HEK293T (cell line): Measurements from ENCODE around the gene GBGT1.
"Not testable (repeated sequence)": the region's sequence is repeated elsewhere in the genome, so short reads cannot be mapped to it uniquely, and the experiment has no call there.

ENCODE experiments used
- ARNT ChIP-seq: fragments of 450-650 bp; IDR thresholded peaks from 2 replicates; pipeline ENCODE4 v1.6.1; 2017; ENCODE audit warnings: mild to moderate bottlenecking
- BHLHE40 ChIP-seq: fragments of 450-650 bp; IDR thresholded peaks from 2 replicates; pipeline ENCODE4 v1.6.1; 2016; ENCODE audit warnings: mild to moderate bottlenecking, moderate library complexity, borderline replicate concordance
- ELF4 ChIP-seq: fragments of 450-650 bp; IDR thresholded peaks from 2 replicates; pipeline ENCODE4 v1.6.1; 2017; ENCODE audit warnings: antibody characterized with exemption
- FOXA1 ChIP-seq: fragments of 450-650 bp; IDR thresholded peaks from 2 replicates; pipeline ENCODE4 v1.6.1; 2016; ENCODE audit warnings: mild to moderate bottlenecking
- FOXK2 ChIP-seq: fragments of 450-650 bp; IDR thresholded peaks from 2 replicates; pipeline ENCODE4 v1.6.1; 2016; ENCODE audit warnings: mild to moderate bottlenecking
- FOXM1 ChIP-seq: fragments of 450-650 bp; IDR thresholded peaks from 2 replicates; pipeline ENCODE4 v1.6.1; 2017; ENCODE audit warnings: mild to moderate bottlenecking, borderline replicate concordance
- HDGF ChIP-seq: fragments of 450-650 bp; IDR thresholded peaks from 2 replicates; pipeline ENCODE4 v1.6.1; 2017; ENCODE audit warnings: antibody characterized with exemption, borderline replicate concordance
- NFRKB ChIP-seq: fragments of 450-650 bp; IDR thresholded peaks from 2 replicates; pipeline ENCODE4 v1.6.1; 2016; ENCODE audit warnings: mild to moderate bottlenecking, moderate library complexity
- SP1 ChIP-seq: fragments of 450-650 bp; IDR thresholded peaks from 2 replicates; pipeline ENCODE4 v1.6.1; 2017
- SUZ12 ChIP-seq: fragments of 450-650 bp; IDR thresholded peaks from 2 replicates; pipeline ENCODE4 v1.6.1; 2016; ENCODE audit warnings: mild to moderate bottlenecking
- TF ChIP-seq, protein P1 (sequence below): fragments of 450-650 bp; IDR thresholded peaks from 2 replicates; pipeline ENCODE4 v1.6.1; 2016

DNA sequence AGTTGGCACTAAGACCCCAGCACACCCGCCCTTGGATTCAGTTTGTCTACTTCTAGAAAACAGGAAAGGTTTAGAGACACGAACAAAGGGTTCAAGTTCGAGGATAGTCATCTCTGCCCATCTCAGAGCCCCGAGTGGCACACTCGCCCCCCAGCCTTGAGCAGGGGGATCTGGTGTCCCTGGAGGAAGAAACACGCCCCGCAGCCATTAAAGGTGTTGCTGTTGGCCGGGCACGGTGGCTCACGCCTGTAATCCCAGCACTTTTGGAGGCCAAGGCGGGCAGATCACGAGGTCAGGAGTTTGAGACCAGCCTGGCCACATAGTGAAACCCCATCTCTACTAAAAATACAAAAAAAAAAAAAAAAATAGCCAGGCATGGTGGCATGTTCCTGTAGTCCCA is 6.0 kb upstream of the GBGT1 start:
- not testable (repeated sequence) for TF ChIP-seq FOXM1, FOXK2, ELF4, SP1, FOXA1, BHLHE40, HDGF, ARNT, SUZ12, NFRKB
- TF ChIP-seq, protein P1, sequence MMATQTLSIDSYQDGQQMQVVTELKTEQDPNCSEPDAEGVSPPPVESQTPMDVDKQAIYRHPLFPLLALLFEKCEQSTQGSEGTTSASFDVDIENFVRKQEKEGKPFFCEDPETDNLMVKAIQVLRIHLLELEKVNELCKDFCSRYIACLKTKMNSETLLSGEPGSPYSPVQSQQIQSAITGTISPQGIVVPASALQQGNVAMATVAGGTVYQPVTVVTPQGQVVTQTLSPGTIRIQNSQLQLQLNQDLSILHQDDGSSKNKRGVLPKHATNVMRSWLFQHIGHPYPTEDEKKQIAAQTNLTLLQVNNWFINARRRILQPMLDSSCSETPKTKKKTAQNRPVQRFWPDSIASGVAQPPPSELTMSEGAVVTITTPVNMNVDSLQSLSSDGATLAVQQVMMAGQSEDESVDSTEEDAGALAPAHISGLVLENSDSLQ, result not testable (repeated sequence)
